ENCODE results near the gene REC8. TPM values are rescaled to one million over a fixed set of nuclear protein-coding genes. Genes with fewer than 3 reads are reported as not detected.

The REC8 gene
- total RNA-seq, 1 experiment from 2014 or later: 7.6 TPM

DNA sequence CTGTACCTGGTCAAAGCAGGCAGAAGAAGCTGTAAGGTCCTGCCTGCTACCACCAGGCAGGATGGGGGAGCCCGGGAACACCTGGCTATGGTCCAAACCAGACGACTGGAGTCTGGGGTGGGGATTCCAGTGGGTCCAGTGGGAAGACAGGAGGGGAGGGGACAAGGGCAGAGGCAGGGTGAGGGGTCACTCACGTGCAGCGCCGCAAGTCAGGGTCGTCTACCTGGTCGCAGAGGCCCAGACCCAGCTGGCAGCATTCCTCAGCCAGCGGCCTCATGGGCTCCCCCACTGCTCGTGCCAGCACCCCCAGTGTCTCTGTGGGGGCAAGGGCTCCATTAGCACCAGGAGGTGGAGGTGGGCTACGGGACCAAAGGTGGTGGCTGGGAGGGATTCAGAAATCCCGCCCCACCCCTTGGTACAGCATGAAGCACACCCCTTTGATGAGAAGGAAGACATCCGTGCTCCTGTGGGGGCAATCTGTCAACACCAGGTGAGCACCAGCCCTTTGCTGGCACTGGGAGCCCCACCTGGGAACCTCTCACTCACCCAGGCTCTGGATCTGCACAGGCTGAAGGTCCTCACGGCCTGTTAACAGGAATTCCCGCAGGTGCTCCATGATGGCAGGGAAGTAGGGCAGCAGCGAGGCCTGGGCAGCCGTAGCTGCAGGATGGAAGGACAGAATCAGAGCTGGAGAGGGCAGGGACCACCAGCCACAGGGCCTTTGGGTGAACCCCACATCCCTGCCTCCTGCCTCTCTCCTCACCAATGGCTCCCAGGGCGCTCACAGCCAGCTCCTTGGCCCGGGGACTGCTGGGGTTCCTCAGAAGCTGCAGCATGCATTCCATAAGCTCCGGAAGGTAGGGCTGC, 12.5 kb downstream of the REC8 start (continued):
- TF ChIP-seq RAD21 (IDR thresholded peaks at IDR 0.05; ENCODE audit: low read depth) (no peak), SP1 (IDR thresholded peaks at IDR 0.05; ENCODE audit: low read depth) (no peak), JUND (IDR thresholded peaks at IDR 0.05) (no peak), YY1 (IDR thresholded peaks at IDR 0.05; ENCODE audit: extremely low read depth, insufficient replicate concordance, low read depth, low read length) (no peak), EZH2phosphoT487 (IDR thresholded peaks at IDR 0.05; ENCODE audit: borderline replicate concordance) (no peak), SIN3A (IDR thresholded peaks at IDR 0.05; ENCODE audit: low read depth) (no peak)
- TF ChIP-seq, protein P1, sequence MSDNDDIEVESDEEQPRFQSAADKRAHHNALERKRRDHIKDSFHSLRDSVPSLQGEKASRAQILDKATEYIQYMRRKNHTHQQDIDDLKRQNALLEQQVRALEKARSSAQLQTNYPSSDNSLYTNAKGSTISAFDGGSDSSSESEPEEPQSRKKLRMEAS (IDR thresholded peaks at IDR 0.05): no peak
- TF ChIP-seq, protein P2, sequence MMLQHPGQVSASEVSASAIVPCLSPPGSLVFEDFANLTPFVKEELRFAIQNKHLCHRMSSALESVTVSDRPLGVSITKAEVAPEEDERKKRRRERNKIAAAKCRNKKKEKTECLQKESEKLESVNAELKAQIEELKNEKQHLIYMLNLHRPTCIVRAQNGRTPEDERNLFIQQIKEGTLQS (IDR thresholded peaks at IDR 0.05): no peak

DNA sequence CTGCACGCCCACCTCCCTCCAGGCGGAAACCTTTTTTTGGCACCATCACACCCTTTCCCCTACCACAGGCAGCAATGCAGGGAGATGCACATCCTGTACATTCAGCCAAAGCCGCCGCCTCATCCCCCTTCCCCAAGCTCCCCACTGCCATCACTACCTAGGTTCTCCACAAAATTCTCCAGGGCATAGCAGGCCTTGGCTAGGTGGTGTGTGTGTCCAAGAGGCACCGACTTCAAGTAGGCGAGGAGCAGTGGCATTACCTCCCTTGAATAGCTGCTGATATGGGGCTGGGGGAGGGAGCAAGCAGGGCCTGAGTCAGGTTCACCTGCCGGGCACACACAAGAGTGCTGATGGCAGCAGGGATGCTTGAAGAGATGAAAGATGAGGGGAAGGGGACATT, 13.1 kb downstream of the REC8 start:
- no peak overlapping the region for H2AFZ ChIP-seq (ENCODE audit: low read depth, low read length, poor library complexity, severe bottlenecking)
- no peak overlapping the region for H3K4me3 ChIP-seq (replicated peaks in 1 of 2; ENCODE audit: low read depth in 1 of 2, low read length in 2 of 2)
- ATAC-seq (no peak), DNase-seq (ENCODE audit: low read depth, low spot score) (no peak)
- BruUV-seq (replicated peaks): no TSS peak
- peaks cover 37% of the 10 kb centered on the region for H3K79me2 ChIP-seq (ENCODE audit: insufficient read depth, low read length)
- no peaks in the 10 kb centered on the region for H3K27me3 ChIP-seq (ENCODE audit: insufficient read depth, low read length)
- POLR2A ChIA-PET: no interaction called here
- intact Hi-C loops (cut with micrococcal nuclease): no loop called here
- TF ChIP-seq CBX3 (IDR thresholded peaks at IDR 0.05; ENCODE audit: low read depth) (no peak), YY1 (IDR thresholded peaks at IDR 0.05; ENCODE audit: extremely low read depth, insufficient replicate concordance, low read depth, low read length) (no peak), JUND (IDR thresholded peaks at IDR 0.05) (no peak)
- TF ChIP-seq, protein P3, sequence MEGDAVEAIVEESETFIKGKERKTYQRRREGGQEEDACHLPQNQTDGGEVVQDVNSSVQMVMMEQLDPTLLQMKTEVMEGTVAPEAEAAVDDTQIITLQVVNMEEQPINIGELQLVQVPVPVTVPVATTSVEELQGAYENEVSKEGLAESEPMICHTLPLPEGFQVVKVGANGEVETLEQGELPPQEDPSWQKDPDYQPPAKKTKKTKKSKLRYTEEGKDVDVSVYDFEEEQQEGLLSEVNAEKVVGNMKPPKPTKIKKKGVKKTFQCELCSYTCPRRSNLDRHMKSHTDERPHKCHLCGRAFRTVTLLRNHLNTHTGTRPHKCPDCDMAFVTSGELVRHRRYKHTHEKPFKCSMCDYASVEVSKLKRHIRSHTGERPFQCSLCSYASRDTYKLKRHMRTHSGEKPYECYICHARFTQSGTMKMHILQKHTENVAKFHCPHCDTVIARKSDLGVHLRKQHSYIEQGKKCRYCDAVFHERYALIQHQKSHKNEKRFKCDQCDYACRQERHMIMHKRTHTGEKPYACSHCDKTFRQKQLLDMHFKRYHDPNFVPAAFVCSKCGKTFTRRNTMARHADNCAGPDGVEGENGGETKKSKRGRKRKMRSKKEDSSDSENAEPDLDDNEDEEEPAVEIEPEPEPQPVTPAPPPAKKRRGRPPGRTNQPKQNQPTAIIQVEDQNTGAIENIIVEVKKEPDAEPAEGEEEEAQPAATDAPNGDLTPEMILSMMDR (IDR thresholded peaks at IDR 0.05 in 2 of 3, conservative IDR thresholded peaks at IDR 0.05 in 1 of 3; ENCODE audit: borderline replicate concordance in 1 of 3, insufficient read depth in 1 of 3, low read depth in 2 of 3, low read length in 2 of 3): no peak
- TF ChIP-seq, protein P4, sequence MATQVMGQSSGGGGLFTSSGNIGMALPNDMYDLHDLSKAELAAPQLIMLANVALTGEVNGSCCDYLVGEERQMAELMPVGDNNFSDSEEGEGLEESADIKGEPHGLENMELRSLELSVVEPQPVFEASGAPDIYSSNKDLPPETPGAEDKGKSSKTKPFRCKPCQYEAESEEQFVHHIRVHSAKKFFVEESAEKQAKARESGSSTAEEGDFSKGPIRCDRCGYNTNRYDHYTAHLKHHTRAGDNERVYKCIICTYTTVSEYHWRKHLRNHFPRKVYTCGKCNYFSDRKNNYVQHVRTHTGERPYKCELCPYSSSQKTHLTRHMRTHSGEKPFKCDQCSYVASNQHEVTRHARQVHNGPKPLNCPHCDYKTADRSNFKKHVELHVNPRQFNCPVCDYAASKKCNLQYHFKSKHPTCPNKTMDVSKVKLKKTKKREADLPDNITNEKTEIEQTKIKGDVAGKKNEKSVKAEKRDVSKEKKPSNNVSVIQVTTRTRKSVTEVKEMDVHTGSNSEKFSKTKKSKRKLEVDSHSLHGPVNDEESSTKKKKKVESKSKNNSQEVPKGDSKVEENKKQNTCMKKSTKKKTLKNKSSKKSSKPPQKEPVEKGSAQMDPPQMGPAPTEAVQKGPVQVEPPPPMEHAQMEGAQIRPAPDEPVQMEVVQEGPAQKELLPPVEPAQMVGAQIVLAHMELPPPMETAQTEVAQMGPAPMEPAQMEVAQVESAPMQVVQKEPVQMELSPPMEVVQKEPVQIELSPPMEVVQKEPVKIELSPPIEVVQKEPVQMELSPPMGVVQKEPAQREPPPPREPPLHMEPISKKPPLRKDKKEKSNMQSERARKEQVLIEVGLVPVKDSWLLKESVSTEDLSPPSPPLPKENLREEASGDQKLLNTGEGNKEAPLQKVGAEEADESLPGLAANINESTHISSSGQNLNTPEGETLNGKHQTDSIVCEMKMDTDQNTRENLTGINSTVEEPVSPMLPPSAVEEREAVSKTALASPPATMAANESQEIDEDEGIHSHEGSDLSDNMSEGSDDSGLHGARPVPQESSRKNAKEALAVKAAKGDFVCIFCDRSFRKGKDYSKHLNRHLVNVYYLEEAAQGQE (IDR thresholded peaks at IDR 0.05; ENCODE audit: low read depth): no peak
- CTCF ChIA-PET: no interaction called here
- no peak overlapping the region for H3K27ac ChIP-seq (ENCODE audit: low read depth, low read length)
- H3K4me1 ChIP-seq (ENCODE audit: control insufficient read depth in 1 of 2, insufficient read depth in 2 of 2, low read length in 2 of 2): peaks cover 16 to 17% of the 10 kb centered on the region in 2 experiments
- H3K36me3 ChIP-seq (ENCODE audit: control insufficient read depth in 1 of 2, insufficient read depth in 2 of 2, low read length in 2 of 2): peaks cover 34 to 53% of the 10 kb centered on the region in 2 experiments; a peak in 3 of 4 replicates
- RAD21 ChIA-PET (ENCODE audit: low non-redundant PET in 1 of 2, low total read pairs in 2 of 2, uncharacterized antibody in 2 of 2, unreplicated experiment in 2 of 2): no interaction called here
- no peaks in the 10 kb centered on the region for H3K9me3 ChIP-seq (ENCODE audit: control insufficient read depth in 1 of 2, insufficient read depth in 1 of 2, low read depth in 1 of 2, low read length in 2 of 2)
- no peak overlapping the region for H3K4me2 ChIP-seq (ENCODE audit: low read length)
- no peak overlapping the region for H3K9ac ChIP-seq (ENCODE audit: low read length)
- no peaks in the 10 kb centered on the region for H3K9me2 ChIP-seq (ENCODE audit: insufficient read depth)
- no peaks in the 10 kb centered on the region for H4K20me1 ChIP-seq (ENCODE audit: insufficient read depth)

All from HCT116 (cell line).